GM12875 (cell line): ENCODE data around the gene FTCD.
"Not testable (repeated sequence)": the region's sequence is repeated elsewhere in the genome, so short reads cannot be mapped to it uniquely, and the experiment has no call there.

Experiments used
- H3K4me3 ChIP-seq: one replicate; pipeline ENCODE4 v1.5.1; 2011; ENCODE audit warnings: low read depth, low read length, control low read depth
- CTCF ChIP-seq: IDR thresholded peaks from 2 replicates; pipeline ENCODE4 v1.5.1; 2011; ENCODE audit warnings: low read depth, mild to moderate bottlenecking, control low read depth, inconsistent platforms, low read length, moderate library complexity, borderline replicate concordance; ENCODE audit not compliant: insufficient read depth

Gene FTCD

GRCh38 chr21:46171996-46172862, 16.9 kb upstream of the FTCD start:
- no peak overlapping the region for H3K4me3 ChIP-seq
- TF ChIP-seq CTCF = no peak

GRCh38 chr21:46171585-46171984, 16.2 kb upstream of the FTCD start:
- TF ChIP-seq CTCF = no peak
- H3K4me3 ChIP-seq = no peak overlapping the region

DNA sequence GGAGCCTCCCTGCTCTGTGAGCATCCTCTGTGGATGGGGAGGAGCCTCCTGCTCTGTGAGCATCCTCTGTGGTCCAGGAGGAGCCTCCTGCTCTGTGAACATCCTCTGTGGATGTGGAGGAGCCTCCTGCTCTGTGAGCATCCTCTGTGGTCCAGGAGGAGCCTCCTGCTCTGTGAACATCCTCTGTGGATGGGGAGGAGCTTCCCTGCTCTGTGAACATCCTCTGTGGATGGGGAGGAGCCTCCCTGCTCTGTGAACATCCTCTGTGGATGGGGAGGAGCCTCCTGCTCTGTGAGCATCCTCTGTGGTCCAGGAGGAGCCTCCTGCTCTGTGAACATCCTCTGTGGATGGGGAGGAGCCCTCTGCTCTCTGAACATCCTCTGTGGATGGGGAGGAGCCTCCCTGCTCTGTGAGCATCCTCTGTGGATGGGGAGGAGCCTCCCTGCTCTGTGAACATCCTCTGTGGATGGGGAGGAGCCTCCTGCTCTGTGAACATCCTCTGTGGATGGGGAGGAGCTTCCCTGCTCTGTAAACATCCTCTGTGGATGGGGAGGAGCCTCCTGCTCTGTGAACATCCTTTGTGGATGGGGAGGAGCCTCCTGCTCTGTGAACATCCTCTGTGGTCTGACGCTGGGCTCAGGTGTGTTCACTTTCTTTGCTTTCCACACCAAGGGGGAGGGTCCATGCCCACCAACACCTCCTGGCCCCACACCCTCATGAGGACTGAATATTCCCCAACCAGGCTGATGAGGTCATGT, 15.2 kb upstream of the FTCD start:
- H3K4me3 ChIP-seq = not testable (repeated sequence)

DNA sequence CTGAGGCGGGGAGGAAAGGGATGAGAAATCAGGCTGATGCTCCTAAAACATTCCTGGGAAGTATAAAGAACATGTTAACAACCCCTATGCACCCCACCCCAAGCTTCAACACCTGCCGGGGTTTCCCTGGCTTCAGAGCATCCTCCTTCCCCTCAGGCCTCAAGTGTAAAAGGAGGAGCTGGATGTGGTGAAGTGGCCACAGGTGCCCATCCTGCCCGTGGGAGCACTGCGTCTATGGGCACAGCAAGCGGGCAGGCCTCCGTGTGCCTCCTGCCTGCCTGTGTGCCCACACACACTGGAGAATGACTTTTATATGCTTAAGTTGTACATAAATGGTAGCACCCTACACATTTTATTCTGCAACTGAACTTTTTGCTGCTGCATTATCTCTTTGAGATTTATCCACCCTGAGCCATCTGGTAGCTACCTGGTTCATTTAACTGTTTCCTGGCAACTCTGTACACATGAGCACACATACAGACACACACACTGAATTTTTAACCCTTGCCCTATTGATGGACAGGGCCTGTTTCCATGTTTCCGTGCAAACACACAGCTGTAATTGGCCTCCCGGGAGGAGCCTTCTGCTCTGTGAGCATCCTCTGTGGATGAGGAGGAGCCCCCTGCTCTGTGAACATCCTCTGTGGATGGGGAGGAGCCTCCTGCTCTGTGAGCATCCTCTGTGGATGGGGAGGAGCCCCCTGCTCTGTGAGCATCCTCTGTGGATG, 13.4 kb upstream of the FTCD start:
- H3K4me3 ChIP-seq = no peak overlapping the region
- no peak for TF ChIP-seq CTCF

DNA sequence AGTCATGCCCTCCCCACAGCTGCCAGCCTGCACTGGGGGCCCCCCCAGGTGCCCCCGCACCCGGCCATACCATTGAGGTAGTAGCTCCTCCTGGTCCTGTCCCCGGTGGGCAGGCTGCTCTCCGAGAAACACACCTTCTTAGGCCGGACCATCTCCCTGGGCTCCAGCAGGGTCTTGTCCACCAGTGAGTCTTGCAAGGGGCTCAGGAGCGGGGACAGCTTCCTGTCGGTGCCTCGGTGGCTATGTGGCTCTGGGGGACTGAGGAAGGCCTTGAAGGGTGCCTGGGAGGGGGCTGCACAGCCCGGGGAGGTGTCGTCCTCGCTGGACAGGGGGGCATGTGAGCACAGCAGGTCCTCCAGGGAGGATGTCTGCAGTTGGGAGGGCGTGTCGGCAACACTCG, 12.9 kb upstream of the FTCD start:
- no peak for TF ChIP-seq CTCF
- H3K4me3 ChIP-seq = no peak overlapping the region

DNA sequence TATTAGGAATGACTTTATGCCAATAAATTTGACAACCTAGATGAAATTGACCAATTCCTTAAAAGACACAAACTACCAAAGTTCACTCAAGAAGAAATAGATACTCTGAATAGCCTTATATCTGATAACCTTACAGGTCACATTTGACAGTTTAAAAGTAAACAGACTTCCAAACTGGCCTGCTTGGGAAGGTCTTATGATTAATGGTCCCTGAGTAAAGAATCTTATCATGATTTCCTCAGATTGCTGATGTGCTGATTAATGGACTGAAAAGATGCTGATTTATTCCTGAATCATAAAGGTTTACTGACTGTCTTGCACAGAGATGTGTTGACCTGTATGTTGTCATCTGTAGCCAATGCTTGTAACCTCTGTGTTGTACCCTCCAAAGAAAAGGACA, 9.7 kb upstream of the FTCD start:
- no peak overlapping the region for H3K4me3 ChIP-seq
- TF ChIP-seq CTCF = no peak

- no peak overlapping the region for H3K4me3 ChIP-seq
- no peak for TF ChIP-seq CTCF
Measured at GRCh38 chr21:46163380-46163779, 8.0 kb upstream of the FTCD start.
